Hepatocyte (in vitro differentiated cells): ENCODE data around the gene ROR1. TPM values are rescaled to one million over a fixed set of nuclear protein-coding genes. Genes with fewer than 3 reads are reported as not detected.
A peak's percentile ranks its signal among the peaks of the same experiment; 100 is the strongest.

Experiments
- DNase-seq: peaks from one replicate; pipeline ENCODE4 v3.0.0-alpha.2; 2016; ENCODE audit warnings: low spot score
- H2AFZ ChIP-seq: fragments of 200-600 bp; sonication (generic); 2 replicates; pipeline ENCODE4 v1.6.0; 2016; ENCODE audit warnings: antibody characterized with exemption, mild to moderate bottlenecking
- H3K27ac ChIP-seq: fragments of 200-600 bp; sonication (generic); 2 replicates; pipeline ENCODE4 v1.5.1; 2016; ENCODE audit warnings: mild to moderate bottlenecking
- H3K27me3 ChIP-seq: fragments of 200-600 bp; sonication (generic); 2 replicates; pipeline ENCODE4 v1.6.1; 2016
- H3K36me3 ChIP-seq: fragments of 200-600 bp; sonication (generic); replicated peaks from 2 replicates; pipeline ENCODE4 v1.5.1; 2016; ENCODE audit warnings: low read depth; ENCODE audit not compliant: insufficient read depth
- H3K4me1 ChIP-seq: fragments of 200-600 bp; sonication (generic); 2 replicates; pipeline ENCODE4 v1.5.1; 2016; ENCODE audit warnings: mild to moderate bottlenecking, moderate library complexity; ENCODE audit not compliant: insufficient read depth
- H3K4me2 ChIP-seq: fragments of 200-600 bp; sonication (generic); 2 replicates; pipeline ENCODE4 v1.6.0; 2016
- H3K4me3 ChIP-seq: fragments of 200-600 bp; sonication (generic); 2 replicates; pipeline ENCODE4 v1.5.1; 2016; ENCODE audit warnings: mild to moderate bottlenecking
- H3K79me2 ChIP-seq: fragments of 200-600 bp; sonication (generic); 2 replicates; pipeline ENCODE4 v1.6.0; 2017; ENCODE audit warnings: mild to moderate bottlenecking
- H3K9me2 ChIP-seq: fragments of 200-600 bp; sonication (generic); replicated peaks from 2 replicates; pipeline ENCODE4 v1.6.0; 2017; ENCODE audit warnings: mild to moderate bottlenecking; ENCODE audit not compliant: insufficient read depth
- H3K9me3 ChIP-seq: fragments of 200-600 bp; sonication (generic); 2 replicates; pipeline ENCODE4 v1.5.1; 2016; ENCODE audit warnings: low read depth, mild to moderate bottlenecking
- H4K20me1 ChIP-seq: fragments of 200-600 bp; sonication (generic); 2 replicates; pipeline ENCODE4 v1.6.0; 2016; ENCODE audit warnings: mild to moderate bottlenecking; ENCODE audit not compliant: insufficient read depth, poor library complexity, severe bottlenecking
- EZH2 ChIP-seq: fragments of 200-600 bp; sonication (generic); IDR thresholded peaks from 2 replicates; pipeline ENCODE4 v1.6.1; 2016; ENCODE audit warnings: antibody characterized with exemption, mild to moderate bottlenecking, borderline replicate concordance
- EZH2phosphoT487 ChIP-seq: fragments of 200-600 bp; sonication (generic); IDR thresholded peaks from one replicate; pipeline ENCODE4 v1.6.1; 2018; ENCODE audit warnings: antibody characterized with exemption, mild to moderate bottlenecking, low read depth, moderate library complexity; ENCODE audit not compliant: unreplicated experiment, severe bottlenecking
- WGBS: methylation state at CpG from one replicate; pipeline ENCODE4 v1.1.6; 2016; ENCODE audit warnings: low lambda C conversion rate; ENCODE audit errors: missing lambda C conversion rate; 5-methylcytosine and 5-hydroxymethylcytosine counted together
- polyA plus RNA-seq: library from polyadenylated mRNA; unstranded; fragments of >200 nt; fragmentation: Nextera tagmentation; extraction: Ambion mirVana; gene quantifications from 2 replicates; pipeline ENCODE4 v1.2.1, GENCODE V29; 2016
- total RNA-seq: library from RNA; depleted of rRNA; stranded (reverse); fragments of >200 nt; gene quantifications from 2 replicates; pipeline ENCODE4 v1.2.3, GENCODE V29; 2014
- TF ChIP-seq, protein P1 (sequence below): fragments of 200-600 bp; sonication (generic); IDR thresholded peaks from 2 replicates; pipeline ENCODE4 v1.5.1; 2016; ENCODE audit warnings: antibody characterized with exemption, mild to moderate bottlenecking; ENCODE audit not compliant: poor library complexity

The ROR1 gene
- total and polyA plus RNA-seq, 2 experiments from 2014 or later: 16.4 to 27.7 TPM

DNA sequence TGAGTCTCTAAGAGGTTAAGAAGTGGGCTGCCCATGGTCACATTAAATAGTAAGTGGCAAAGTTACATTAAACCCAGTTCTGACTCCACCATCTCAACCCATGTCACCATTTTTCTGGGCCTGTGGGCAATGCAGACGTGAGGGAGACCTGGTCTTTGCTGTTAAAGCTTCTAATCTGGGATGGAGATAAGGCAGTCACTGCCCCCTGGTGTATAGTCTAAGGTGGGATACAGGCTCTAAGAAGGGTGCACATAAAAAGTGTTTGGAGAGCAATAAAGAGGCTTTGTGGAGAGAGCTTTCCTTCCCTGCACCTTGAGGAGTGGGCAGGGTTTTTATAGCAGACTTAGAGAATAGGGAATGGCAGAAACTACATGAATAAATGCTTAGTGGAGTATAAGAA lies 141.3 kb downstream of the ROR1 start:
- no peak for TF ChIP-seq EZH2phosphoT487
- TF ChIP-seq, protein P1, sequence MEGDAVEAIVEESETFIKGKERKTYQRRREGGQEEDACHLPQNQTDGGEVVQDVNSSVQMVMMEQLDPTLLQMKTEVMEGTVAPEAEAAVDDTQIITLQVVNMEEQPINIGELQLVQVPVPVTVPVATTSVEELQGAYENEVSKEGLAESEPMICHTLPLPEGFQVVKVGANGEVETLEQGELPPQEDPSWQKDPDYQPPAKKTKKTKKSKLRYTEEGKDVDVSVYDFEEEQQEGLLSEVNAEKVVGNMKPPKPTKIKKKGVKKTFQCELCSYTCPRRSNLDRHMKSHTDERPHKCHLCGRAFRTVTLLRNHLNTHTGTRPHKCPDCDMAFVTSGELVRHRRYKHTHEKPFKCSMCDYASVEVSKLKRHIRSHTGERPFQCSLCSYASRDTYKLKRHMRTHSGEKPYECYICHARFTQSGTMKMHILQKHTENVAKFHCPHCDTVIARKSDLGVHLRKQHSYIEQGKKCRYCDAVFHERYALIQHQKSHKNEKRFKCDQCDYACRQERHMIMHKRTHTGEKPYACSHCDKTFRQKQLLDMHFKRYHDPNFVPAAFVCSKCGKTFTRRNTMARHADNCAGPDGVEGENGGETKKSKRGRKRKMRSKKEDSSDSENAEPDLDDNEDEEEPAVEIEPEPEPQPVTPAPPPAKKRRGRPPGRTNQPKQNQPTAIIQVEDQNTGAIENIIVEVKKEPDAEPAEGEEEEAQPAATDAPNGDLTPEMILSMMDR: peak; percentile 17
- no peak for TF ChIP-seq EZH2
- Histone ChIP-seq H3K9me2 (no peaks in the 10 kb centered on the region), H3K27ac (no peak overlapping the region), H4K20me1 (no peaks in the 10 kb centered on the region), H3K27me3 (no peaks in the 10 kb centered on the region), H3K9me3 (no peaks in the 10 kb centered on the region), H3K36me3 (no peaks in the 10 kb centered on the region), H3K4me2 (no peak overlapping the region), H2AFZ (no peak overlapping the region), H3K79me2 (peaks cover 38% of the 10 kb centered on the region), H3K4me1 (peaks cover 56% of the 10 kb centered on the region), H3K4me3 (no peak overlapping the region)
- 87% methylated on average over 1 of the region's 1 CpG for WGBS
- DNase-seq: no peak

GRCh38 chr1:63916485-63917360 lies 142.9 kb downstream of the ROR1 start:
- Histone ChIP-seq H3K27me3 (no peaks in the 10 kb centered on the region), H3K9me3 (no peaks in the 10 kb centered on the region), H3K79me2 (peaks cover 22% of the 10 kb centered on the region), H3K4me3 (no peak overlapping the region), H3K4me1 (peaks cover 69% of the 10 kb centered on the region), H4K20me1 (no peaks in the 10 kb centered on the region), H2AFZ (no peak overlapping the region), H3K9me2 (no peaks in the 10 kb centered on the region), H3K4me2 (no peak overlapping the region), H3K36me3 (no peaks in the 10 kb centered on the region), H3K27ac (no peak overlapping the region)
- TF ChIP-seq EZH2phosphoT487 (no peak), EZH2 (no peak)
- TF ChIP-seq, protein P1: no peak
- WGBS: 83% methylated on average over 2 of the region's 2 CpGs
- DNase-seq: no peak

- Histone ChIP-seq H3K9me2 (no peaks in the 10 kb centered on the region), H3K79me2 (peaks cover 20% of the 10 kb centered on the region), H3K27ac (peak overlapping the region; percentile 2), H4K20me1 (no peaks in the 10 kb centered on the region), H3K9me3 (no peaks in the 10 kb centered on the region), H3K4me1 (peaks cover 72% of the 10 kb centered on the region), H3K4me3 (no peak overlapping the region), H3K4me2 (no peak overlapping the region), H3K27me3 (no peaks in the 10 kb centered on the region), H2AFZ (no peak overlapping the region), H3K36me3 (no peaks in the 10 kb centered on the region)
- TF ChIP-seq, protein P1: peak; percentile 7
- no peak for TF ChIP-seq EZH2phosphoT487
- DNase-seq: no peak
- 91% methylated on average over 13 of the region's 13 CpGs for WGBS
These were observed 144.0 kb downstream of the ROR1 start for GRCh38 chr1:63917571-63918417.
